Stimulated activated CD8-positive, alpha-beta memory T cell treated with anti-CD3 and anti-CD28 coated beads, Interleukin-15, amount 100 ng/mL, for 48 hours (primary cell): Measurements from ENCODE around the gene MVD.

Experiments
- DNase-seq, 2 donors: peaks; one replicate each; pipeline ENCODE4 v3.0.0-alpha.2; 2020; ENCODE audit warnings: low read depth in 2 of 2

Gene MVD

DNA sequence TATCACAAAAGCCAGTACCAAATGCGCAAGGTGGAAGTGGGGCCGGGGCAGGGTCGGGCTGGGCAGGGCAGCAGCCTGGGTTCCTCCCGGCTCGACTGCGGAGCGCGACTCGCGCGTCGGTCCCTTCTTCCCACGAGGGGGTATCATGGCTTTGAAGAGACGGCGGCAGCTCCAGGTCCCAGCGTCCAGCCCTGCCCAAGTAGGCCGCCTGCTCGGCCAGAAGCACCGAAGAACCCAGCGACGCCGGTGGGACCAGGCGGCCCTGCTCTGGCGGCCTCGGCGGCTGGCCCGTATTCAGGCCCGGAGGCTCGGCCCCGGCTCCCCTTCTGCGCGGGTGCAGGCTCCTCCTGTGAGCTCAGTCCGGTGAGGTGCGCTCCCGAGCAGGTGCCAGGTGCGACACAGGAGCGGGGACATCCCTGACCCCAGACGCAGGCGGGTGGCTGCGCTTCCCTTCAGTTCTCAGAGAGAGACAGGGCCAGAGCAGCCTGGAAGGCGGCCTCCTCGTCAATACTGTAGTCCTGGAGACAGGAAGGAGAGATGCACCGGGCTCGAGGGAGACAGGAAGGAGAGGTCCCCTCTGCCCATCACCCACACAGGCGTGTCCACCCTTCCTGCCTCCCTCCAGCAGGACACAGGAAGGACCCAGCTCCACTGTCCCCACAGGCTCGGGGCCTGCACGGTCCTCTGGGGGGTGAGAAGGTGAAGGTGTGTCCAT, 34.4 kb upstream of the MVD start:
- no peak for DNase-seq

DNA sequence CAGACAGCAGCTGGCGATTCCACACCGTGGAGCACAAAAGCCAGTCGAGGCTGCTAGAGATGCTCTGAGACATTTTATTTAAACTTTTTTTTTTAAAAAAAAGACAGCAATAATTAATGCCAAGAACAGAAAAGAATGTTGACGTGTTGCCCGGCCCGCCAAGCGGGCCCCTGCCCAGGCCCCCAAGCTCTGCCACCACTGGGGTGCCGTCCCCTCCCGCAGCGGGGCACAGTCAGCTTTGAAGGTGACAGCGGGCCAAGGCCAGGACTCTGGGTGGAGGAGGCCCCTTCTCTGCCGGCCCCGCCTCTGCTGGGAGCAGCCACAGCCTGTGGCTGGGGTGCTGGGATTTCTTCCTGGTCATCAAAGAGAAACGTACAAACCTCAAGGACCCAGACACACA, 33.5 kb upstream of the MVD start:
- DNase-seq: no peak

DNA sequence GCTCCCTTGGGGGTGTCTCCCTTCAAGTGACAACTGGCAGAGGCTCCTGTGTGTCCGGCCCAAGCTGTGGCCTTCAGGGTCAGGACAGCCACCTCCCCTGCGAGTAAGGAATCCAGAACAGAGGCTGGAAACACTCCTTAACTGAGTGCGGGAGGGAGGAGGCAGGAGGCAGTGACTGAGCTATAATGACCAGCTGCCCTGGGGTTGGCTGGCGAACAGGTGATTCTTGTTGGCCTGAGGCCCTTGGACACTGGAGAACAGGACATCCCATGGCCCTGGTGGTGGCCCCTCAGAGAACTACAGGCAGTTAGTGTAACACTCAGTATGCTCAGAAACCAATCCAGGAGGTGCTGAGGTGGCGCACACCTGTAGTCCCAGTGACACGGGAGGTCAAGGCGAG, 32.9 kb upstream of the MVD start:
- DNase-seq: no peak

DNA sequence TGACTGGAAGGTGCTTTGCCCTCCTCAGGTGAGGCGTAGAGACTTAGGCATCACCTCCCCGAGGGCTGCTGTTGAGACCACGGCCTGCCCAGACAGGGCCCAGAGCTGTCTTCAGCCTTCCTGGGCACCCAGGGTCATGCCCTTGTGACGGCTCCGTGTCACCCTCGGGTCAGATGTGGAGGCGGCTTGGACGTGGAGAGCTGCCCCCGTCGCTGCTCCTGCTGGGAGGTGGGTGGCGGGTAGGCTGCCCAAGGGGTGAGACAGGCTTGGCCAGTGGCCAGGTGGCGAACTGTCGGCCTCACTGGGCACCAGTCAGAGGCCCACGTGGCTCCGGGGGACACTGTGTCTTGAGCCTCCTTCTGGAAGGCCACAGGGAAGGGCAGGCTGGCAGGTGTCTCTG, 32.3 kb upstream of the MVD start:
- no peak for DNase-seq

DNA sequence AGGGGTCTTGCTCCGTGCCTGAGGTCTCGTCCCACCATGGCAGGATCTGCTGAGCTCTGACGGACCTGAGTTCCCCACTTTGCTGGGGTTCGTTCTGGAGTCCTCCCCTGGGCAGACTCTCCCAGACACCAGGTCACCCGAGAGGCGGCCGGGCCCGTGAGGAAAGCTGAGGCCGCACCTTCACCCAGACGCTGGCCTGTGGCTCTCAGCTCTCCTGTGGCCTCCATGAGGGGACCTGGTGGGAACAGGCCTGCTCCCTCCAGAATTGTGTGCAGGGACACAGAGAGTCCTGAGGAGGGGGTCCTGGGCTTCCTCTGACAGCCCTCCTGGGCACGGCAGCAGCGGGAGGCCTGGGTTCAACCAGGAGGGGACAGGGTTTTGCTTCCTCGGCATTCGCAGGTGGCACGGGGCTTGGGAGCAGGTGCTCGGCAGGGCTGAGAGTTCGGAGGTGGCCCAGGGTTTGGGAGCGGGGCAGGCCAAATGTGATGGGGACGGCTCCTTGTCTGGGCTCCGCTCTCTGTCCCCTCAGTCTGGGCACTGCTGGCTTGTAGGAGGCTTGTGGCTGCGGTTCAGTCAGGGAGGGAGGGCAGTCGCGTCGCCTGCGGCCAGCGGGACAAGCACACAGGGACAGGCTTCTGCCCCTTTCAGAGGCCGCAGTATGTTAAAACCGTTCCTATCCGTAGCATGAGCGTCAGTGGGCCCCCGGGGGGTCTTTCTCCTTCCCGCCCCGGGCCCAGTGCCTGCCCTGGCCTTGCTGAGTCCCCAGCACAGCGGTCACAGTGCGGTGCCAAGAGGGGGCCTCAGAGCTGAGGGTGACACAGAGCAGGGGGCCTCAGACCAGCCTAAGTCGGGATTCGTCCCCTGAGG, 31.6 kb upstream of the MVD start:
- DNase-seq: no peak

DNA sequence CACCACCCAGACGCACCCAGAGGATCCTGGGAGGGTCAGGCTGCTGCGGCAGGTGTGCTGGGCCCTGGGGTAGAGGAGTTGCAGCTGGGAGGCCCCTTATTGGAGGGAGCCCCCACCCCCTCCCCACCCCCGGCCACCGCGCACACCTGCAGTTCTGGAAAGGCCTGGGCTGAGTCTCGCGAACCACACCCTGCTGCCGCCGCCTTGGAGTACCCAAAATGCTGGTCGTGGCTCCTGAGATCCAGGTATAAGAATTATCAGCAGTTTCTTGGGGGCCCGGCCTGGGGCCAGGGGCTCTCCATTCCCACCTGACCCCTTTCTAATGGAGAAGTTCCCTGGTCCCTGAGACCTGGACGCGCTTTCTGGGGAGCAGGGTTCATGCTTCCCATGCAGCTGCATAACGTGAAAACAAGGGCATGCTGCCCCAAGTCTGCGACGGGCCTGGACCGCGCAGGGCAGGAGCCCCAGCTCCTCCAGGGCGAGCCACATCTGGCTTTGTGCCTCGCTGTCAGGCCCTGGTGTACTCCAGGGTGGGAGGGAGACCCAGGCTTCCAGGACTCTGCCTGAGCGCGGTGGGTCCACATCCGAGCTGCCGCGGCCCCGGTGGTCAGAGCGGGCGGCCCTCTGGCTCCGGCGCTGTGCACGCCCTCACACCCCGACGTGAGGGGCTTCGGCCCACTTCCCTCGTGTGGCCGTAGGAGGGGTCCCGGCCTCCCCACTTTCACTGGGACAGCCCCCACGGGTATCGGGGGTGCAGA, 30.7 kb upstream of the MVD start:
- no peak for DNase-seq

DNA sequence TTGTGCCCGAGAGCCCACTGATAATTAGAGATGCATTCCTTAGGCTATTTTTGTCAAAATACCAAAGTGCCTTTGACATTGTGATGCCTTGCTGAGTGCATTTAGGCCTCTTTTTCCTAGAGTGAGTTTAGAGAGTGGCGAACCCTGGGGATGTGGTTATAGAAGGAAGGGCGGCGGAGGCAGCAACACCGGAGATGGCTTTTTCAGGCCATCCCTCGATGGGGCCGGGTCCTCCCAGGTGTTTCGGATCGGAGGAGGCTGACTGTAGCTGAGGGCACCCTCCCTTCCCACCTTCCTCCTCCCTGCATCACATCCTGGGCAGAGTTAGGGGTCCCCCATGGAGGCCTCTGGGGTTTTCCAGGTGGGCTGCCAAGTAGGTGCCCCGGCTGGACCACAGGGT, 30.0 kb upstream of the MVD start:
- DNase-seq: no peak

DNA sequence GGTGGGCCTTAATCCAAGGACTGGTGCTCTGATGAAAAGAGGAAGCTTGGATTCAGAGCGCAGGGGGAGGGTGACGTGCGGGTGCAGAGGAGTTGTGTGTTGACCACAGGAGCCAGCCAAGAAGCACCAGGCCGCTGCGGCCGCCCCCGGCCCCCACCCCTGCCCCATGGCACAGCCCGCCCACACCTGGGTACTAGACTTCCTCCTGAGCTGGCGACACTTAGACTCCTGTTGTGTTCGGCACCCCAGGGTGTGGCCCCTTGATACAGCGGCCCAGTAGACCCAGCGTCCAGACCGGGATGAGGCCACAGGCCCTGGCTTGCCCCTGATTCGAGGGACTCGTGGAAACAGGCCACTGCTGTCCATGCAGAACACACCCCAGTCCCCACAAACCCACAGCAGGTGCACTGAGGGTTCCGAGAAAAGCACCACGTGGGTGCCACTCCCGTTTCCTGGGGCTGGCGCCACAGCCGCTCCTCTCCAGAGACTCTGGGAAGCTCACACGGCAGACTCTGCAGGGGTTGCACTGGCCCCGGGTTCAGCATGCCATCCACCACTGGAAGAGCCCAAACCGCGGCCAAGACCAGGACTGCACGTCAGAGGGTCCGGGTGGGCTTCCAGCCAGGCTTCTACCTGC, 29.2 kb upstream of the MVD start:
- no peak for DNase-seq

DNA sequence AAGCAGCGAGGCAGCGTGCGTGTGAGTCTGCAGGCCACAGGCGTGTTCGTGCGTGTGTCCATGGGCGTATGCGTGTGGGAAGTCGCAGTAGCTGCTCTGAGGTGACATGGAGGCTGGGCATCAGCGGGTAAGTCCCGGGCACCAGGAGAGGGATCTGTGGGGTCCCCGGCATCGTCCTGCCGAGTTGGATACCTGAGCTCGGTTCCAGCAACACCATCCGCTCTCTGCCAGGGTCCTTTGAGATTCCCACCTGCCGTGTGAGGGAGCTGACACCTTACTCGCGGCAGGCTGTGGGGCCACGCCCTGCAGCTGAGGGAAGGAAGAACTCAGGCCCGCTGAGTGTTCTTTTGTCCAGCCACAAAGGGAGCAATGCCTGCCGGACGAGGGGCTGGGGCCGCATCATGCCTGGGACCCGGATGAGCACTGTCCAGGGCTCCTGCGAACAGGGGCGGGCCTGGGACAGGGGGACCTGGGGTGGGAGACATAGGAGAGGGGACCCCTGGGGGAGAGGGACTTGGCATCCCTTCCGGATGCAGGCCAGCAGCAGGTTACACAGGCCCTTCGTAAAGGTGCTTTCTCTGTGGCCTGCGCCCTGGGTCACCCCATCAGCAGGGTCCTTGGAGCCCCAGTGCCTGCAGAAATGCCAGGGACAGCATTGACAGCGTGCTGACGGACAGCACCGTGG, 28.4 kb upstream of the MVD start:
- no peak for DNase-seq

DNA sequence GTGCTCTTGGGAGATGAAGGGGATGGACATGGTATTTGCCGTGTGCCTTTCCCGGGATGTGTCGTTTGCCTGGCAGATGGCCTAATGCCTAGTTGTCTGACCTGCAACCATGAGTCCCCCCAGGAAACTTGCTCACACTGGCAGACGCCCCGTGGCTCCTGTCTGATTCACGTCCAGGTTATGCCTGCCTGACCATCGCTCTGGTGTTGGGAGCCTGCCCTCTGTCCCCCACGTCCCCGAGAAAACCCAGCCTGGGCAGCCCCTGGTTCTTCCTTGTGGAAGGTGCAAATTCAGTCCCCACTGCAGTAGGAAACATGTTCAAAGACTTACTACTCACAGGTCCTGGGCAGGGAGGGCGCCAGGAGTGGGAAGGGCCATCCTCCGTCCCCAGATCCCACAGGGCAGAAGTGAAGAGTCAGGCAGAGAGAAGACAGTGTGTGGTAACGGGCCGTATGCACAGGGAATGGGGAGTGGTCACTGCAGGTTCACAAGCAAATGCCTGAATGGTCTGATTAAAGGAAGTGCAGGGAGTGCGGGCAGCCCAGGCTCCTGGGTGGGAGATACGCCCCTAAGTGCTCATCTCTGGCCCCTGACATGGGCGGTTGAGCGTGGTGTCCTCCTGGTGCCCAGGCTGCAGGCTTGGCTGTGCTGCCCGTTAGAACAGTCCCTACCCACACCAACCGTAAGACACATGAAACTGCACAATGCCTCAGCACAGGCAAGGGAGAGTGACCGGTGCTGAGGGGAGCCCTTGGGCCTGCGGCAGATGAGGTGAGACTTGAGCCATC, 27.6 kb upstream of the MVD start:
- DNase-seq: no peak

DNA sequence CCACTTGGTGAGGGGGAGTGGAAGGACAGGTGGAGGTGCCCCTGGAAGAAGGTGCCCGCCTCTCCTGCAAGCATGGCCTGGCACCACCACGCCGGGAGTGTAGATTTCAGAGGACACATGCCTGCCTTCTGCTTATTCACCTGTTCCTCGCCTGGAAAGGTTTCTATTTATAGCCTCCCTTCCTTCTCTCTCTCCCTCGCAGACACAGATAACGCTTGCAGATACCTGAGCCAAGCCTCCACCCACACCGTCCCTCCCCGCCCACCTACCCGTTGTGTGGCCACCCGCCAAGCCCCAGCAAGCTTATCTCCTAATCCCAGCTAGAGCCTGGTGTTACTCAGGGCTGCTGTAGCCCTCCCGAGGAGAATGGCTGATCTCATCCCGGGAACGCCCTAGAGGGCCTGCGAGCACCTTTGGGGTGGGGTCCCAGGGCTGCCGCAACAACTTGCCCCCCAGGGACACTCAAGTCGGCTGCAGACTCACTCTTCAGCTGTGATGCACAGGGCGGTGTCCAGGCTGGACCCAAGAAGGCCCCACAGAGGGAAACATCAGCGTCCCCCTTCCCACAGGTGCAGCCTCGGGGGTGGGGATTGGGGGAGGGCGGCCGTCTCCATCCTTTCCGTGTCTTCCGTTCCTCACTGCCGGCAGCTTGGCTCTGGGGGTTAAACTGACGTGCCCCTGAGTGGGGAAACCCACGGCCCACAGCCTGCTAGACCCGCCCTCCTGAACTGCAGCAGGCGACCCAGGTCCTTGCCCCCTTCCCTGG, 25.3 kb upstream of the MVD start:
- DNase-seq: no peak

DNA sequence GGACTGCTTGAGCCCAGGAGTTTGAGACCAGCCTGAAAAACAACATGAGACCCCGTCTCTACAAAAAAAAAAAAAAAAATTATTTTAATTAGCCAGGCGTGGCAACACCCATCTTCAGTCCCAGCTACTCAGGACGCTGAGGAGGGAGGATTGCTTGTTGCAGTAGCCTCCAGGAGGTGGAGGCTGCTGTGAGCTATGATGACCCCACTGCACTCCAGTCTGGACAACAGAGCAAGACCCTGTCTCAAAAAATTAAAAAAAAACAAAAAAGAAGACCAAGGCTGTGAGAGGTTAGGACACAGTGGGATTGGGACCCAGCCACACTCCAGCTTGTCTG, 24.8 kb upstream of the MVD start:
- DNase-seq: no peak

DNA sequence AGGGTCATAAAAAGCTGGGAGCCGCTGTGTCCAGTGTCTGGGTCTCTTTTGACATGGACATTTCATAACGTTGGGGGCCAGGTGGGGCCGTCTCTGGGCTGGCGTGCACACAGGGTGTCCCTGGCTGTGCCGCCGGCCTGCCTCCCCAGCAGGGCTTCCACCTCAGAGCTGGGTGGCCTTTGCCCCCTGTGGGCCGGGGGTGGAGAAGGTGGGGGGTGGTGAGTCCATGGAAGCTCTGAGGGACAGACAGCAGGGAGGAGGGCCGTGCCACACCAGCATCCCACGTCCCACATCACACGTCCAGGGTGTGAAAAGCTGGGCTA, 24.3 kb upstream of the MVD start:
- no peak for DNase-seq

DNA sequence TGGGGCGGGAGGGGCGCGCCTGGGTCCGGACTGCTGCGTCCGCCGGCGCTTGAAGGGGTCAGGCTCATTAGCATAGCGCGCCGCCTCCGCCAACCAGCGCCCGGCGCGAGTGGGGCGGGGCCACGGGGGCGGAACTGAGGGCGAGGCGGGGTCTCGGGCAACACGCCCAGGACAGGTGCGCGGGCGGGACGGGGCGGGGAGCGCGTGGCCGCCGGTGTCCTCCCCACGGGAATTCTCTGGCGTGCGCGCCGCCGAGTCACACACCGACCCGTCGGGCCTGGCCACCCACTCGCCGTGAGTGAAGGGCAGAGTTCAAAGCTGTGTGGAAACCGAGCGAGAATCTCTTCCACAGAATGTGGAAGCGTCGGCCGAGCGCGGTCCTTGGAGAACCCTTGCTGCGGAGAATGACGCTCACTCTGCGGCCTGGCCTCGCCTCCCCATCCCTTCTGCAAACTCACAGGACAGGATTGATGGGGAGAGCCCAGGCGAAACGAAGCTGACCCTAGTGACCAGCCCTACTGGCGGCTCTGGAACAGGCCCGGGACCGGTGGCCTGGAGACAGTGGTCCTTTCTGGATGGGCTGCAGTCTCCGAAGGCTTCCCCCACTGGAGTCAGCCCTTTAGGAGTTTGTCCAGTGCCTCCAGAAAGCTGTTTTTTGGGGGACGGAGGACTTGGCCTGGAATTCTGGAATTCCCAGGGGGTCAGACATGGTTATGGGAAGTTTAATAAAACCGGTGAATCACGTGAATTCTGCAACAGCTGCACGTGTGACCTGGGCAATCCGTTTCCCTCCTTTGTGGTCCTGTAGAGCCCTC, 23.8 kb upstream of the MVD start, which contains the start of gene SNAI3:
Gene SNAI3, minus strand, starts transcription at position 69 of the 815 bp plus-strand sequence. CDS start 101 bp downstream, outside the sequence.
- DNase-seq: peak; percentile 77 to 82

DNA sequence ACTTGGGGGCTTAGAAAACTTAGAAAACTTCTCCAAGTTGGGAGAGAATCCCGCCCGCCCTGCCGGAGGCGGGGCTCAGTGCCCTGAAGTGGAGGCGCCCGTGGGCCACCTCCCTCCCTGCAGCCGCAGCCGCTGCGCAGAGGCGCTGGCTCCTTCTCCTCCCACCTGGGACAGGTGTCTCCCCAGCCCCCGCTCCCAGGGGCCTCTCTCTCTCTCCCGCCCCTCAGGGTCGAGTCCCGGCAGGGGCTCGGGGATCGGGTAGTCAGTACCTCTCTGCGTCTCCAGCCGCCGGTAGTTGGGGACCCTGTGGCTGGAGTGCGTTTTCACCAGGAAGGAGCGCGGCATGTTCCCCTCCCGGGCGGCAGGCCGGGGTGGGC, 23.2 kb upstream of the MVD start:
- no peak for DNase-seq

DNA sequence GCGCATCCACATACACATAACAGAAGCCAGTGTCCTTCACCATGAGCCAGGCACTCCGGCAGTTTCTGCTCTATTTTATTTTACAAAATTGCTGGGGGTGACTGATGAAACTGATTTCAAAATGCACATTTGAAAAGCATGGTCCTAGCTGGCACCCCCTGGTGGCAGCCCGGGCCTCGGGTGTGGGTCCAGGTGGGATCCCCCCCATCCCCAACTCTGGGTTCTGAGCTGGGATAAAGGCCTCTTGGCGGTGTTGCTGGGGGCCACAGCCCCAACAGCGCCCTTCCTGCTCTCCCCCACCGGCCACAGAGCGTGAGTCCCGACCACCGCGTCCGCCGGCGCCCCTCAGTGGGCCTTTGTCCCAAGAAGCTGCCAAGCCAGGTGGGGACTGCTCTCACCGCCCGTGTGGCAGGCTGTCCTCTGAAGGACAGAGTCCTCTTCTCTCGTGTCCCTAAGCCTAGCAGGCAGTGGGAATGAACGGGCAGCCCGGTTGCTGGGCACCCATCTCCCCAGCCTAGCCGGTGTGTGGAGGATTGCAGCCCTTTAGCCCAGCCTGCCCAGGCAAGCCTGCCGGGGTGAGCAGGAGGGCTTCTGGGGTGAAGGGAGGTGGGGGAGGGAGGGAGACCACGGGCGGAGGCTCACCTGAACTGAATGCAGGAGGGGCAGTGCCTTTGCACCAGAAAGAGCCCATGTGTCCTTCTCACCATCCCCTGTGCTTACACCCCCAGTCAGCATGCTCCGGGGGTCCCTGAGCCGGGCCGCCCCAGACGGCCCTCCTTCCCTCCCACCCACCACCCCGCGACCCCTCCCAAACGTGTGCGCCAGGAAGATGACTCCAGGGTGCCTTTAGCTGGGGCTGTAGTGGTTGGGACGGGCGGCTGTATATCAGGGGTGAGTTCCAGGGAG, 22.5 kb upstream of the MVD start:
- DNase-seq: peak in 1 of 2 donors; percentile 62

DNA sequence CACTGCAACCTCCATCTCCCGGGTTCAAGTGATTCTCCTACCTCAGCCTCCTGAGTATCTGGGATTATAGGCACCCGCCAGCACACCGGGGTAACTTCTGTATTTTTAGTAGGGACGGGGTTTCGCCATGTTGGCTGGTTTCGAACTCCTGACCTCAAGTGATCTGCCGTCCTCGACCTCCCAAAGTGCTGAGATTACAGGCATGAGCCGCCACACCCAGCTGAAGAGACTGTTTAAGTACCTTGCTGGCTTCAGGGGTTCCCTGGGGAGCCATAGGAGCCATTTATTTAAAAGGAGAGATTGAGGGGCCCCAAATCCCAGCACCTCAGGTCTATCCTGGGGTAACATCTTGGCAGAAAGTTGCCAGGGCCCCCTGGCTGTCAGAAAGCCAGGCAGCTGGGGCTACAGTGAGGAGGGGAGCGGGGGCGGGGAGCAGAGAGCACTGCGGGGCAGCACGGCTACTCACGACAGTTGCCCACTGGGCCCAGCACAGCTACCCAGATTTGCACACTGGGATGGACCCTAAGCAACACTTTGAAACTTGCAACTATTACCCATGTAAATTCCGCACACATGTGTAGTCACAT, 21.8 kb upstream of the MVD start:
- no peak for DNase-seq
